ENCODE data around the gene C6orf136.

DNA sequence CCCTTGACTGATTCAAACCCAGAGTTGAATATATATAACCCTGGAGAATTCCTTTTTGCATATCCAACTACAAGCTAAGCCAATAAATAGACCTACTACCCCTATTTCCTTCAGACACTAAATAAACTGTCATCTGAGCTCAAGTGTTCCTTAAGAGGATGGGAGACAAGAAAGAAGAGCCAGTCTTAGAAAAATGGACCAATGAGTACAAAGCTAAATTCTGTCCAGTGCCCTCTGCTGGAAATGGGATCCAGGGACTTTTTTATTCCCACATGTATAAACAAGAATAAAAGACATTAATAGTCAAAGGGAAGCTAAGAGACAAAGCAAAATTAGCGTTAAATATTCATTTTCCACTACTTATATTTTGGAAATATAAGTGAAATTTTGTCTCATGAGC, 34.7 kb upstream of the C6orf136 start:
- TF ChIP-seq, protein P1, sequence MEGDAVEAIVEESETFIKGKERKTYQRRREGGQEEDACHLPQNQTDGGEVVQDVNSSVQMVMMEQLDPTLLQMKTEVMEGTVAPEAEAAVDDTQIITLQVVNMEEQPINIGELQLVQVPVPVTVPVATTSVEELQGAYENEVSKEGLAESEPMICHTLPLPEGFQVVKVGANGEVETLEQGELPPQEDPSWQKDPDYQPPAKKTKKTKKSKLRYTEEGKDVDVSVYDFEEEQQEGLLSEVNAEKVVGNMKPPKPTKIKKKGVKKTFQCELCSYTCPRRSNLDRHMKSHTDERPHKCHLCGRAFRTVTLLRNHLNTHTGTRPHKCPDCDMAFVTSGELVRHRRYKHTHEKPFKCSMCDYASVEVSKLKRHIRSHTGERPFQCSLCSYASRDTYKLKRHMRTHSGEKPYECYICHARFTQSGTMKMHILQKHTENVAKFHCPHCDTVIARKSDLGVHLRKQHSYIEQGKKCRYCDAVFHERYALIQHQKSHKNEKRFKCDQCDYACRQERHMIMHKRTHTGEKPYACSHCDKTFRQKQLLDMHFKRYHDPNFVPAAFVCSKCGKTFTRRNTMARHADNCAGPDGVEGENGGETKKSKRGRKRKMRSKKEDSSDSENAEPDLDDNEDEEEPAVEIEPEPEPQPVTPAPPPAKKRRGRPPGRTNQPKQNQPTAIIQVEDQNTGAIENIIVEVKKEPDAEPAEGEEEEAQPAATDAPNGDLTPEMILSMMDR (conservative IDR thresholded peaks at IDR 0.05 in 1 of 2, IDR thresholded peaks at IDR 0.05 in 1 of 2; ENCODE audit: extremely low read depth in 1 of 2, insufficient read depth in 1 of 2, low read depth in 1 of 2, low read length in 2 of 2), result peak; percentile 10 to 43
- no peak for TF ChIP-seq EZH2 (IDR thresholded peaks at IDR 0.05; ENCODE audit: borderline replicate concordance, low read length)
